ENCODE results near the gene PDCD1LG2.

DNA sequence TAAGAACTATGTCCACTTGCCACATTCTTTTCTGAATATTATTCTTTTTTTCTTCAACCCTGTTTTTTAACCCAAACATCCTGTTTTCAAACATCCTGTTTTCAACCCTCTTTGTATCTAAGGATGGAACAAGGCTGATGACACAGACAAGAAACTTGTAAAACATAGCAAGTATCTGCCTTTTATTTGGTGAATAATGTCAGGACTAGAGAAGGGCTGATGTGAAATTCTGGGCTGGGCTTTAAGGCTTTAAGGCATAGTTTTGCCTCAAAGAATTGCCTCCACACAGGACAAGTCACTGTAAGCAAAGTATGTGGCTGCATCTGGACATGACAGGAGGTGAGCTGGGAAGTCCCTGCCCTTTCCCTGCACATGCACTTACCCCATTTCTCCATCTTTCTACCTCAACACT lies 76.1 kb downstream of the PDCD1LG2 start:
- TF ChIP-seq CTCF (IDR thresholded peaks at IDR 0.05; ENCODE audit: poor library complexity): no peak
- TF ChIP-seq EZH2 (IDR thresholded peaks at IDR 0.05; ENCODE audit: borderline replicate concordance): no peak
- no peak for TF ChIP-seq EZH2phosphoT487 (IDR thresholded peaks at IDR 0.05; ENCODE audit: low read depth, severe bottlenecking, unreplicated experiment)

All from hepatocyte (in vitro differentiated cells).